Endodermal cell (in vitro differentiated cells): ENCODE results near the gene DSE. TPM values are rescaled to one million over a fixed set of nuclear protein-coding genes. Genes with fewer than 3 reads are reported as not detected.

Experiments used
- DNase-seq: peaks from one replicate; pipeline ENCODE4 v3.0.0-alpha.2; 2017
- H3K27ac ChIP-seq: 2 replicates; pipeline ENCODE4 v1.5.1; 2013; ENCODE audit warnings: mild to moderate bottlenecking, low read depth, low read length, moderate library complexity
- H3K27me3 ChIP-seq: 2 replicates; pipeline ENCODE4 v1.6.1; 2013; ENCODE audit warnings: mild to moderate bottlenecking, low read length, moderate library complexity; ENCODE audit not compliant: insufficient read depth, control insufficient read depth, poor library complexity, severe bottlenecking
- H3K36me3 ChIP-seq: 2 replicates; pipeline ENCODE4 v1.7.0; 2013; ENCODE audit warnings: mild to moderate bottlenecking, low read length, moderate library complexity; ENCODE audit not compliant: control insufficient read depth, insufficient read depth
- H3K4me1 ChIP-seq: one replicate; pipeline ENCODE4 v1.7.0; 2013; ENCODE audit warnings: low read length; ENCODE audit not compliant: control insufficient read depth, insufficient read depth
- H3K4me3 ChIP-seq: 2 replicates; pipeline ENCODE4 v1.5.1; 2013; ENCODE audit warnings: mild to moderate bottlenecking, low read length, moderate library complexity
- H3K9ac ChIP-seq: 2 replicates; pipeline ENCODE4 v1.6.1; 2013; ENCODE audit warnings: mild to moderate bottlenecking, low read length, moderate library complexity; ENCODE audit not compliant: poor library complexity, severe bottlenecking; ENCODE audit errors: extremely low read depth
- H3K9me3 ChIP-seq: 2 replicates; pipeline ENCODE4 v1.6.1; 2013; ENCODE audit warnings: mild to moderate bottlenecking, low read length, moderate library complexity; ENCODE audit not compliant: control insufficient read depth
- H3K27ac Mint-ChIP-seq: 2 replicates; pipeline ENCODE4 v1.8.0; 2020; ENCODE audit warnings: mixed read lengths
- H3K27me3 Mint-ChIP-seq: 2 replicates; pipeline ENCODE4 v1.8.0; 2021; ENCODE audit warnings: mild to moderate bottlenecking, mixed read lengths; ENCODE audit not compliant: insufficient read depth
- H3K36me3 Mint-ChIP-seq: 2 replicates; pipeline ENCODE4 v1.8.0; 2020; ENCODE audit warnings: low read depth, mixed read lengths
- H3K4me1 Mint-ChIP-seq: 2 replicates; pipeline ENCODE4 v1.8.0; 2020; ENCODE audit warnings: mixed read lengths
- H3K4me3 Mint-ChIP-seq: 2 replicates; pipeline ENCODE4 v1.8.0; 2020; ENCODE audit warnings: mild to moderate bottlenecking, moderate library complexity, mixed read lengths
- H3K9me3 Mint-ChIP-seq: 2 replicates; pipeline ENCODE4 v1.8.0; 2020; ENCODE audit warnings: mild to moderate bottlenecking, mixed read lengths
- CTCF ChIP-seq: fragments of 200-600 bp; sonication (generic); conservative IDR thresholded peaks from 2 replicates; pipeline ENCODE4 v1.5.0; 2021; ENCODE audit warnings: antibody characterized with exemption, mild to moderate bottlenecking
- WGBS, 2 experiments: methylation state at CpG; one replicate each; pipeline versions ENCODE4 v1.1.5 to v1.1.7; 2013; ENCODE audit warnings: missing lambda C conversion rate in 2 of 2, mixed read lengths in 1 of 2; ENCODE audit not compliant: insufficient coverage in 1 of 2, insufficient read length in 1 of 2; 5-methylcytosine and 5-hydroxymethylcytosine counted together
- total RNA-seq, 2 donors: library from RNA; stranded (reverse); fragmentation: NEBNext Ultra II Directional in 1 of 2; extraction: Animal tissue kit (Norgen Biotek cat#: 25700) in 1 of 2; gene quantifications; 2 replicates in 1 of 2; 3 replicates in 1 of 2; pipeline ENCODE4 v1.2.1, GENCODE V29; 2021

The DSE gene
- total RNA-seq, 2 donors from 2014 or later, result 42.3 to 44.3 TPM

GRCh38 chr6:116451916-116452315 is 81.2 kb downstream of the DSE start:
- H3K4me3 Mint-ChIP-seq, result no peak overlapping the region

GRCh38 chr6:116452531-116452930 is 81.8 kb downstream of the DSE start:
- no peak for DNase-seq
- TF ChIP-seq CTCF, result no peak
- H3K9me3 ChIP-seq, result no peaks in the 10 kb centered on the region
- Mint-ChIP-seq H3K4me1 (peaks cover 3% of the 10 kb centered on the region), H3K9me3 (no peaks in the 10 kb centered on the region), H3K4me3 (no peak overlapping the region), H3K36me3 (no peaks in the 10 kb centered on the region), H3K27ac (no peak overlapping the region), H3K27me3 (peaks cover 2% of the 10 kb centered on the region)
- H3K9ac ChIP-seq, result no peak overlapping the region
- no peaks in the 10 kb centered on the region for H3K27me3 ChIP-seq
- H3K27ac ChIP-seq, result no peak overlapping the region
- WGBS, 2 experiments, result 92 to 100% methylated on average over 1 to 2 of the region's 2 CpGs
- H3K36me3 ChIP-seq, result no peaks in the 10 kb centered on the region
- H3K4me3 ChIP-seq, result no peak overlapping the region
- H3K4me1 ChIP-seq, result no peaks in the 10 kb centered on the region

More at GRCh38 chr6:116451916-116452315, 81.2 kb downstream of the DSE start:
- no peak overlapping the region for H3K4me3 ChIP-seq
- H3K36me3 ChIP-seq, result no peaks in the 10 kb centered on the region
- Mint-ChIP-seq H3K27ac (no peak overlapping the region), H3K4me1 (peaks cover 3% of the 10 kb centered on the region), H3K36me3 (no peaks in the 10 kb centered on the region), H3K9me3 (no peaks in the 10 kb centered on the region), H3K27me3 (no peaks in the 10 kb centered on the region)
- H3K9ac ChIP-seq, result no peak overlapping the region
- TF ChIP-seq CTCF, result no peak
- H3K9me3 ChIP-seq, result no peaks in the 10 kb centered on the region
- no peak overlapping the region for H3K27ac ChIP-seq
- no peaks in the 10 kb centered on the region for H3K27me3 ChIP-seq
- no peak for DNase-seq
- no peaks in the 10 kb centered on the region for H3K4me1 ChIP-seq

GRCh38 chr6:116456106-116456505 is 85.4 kb downstream of the DSE start:
- DNase-seq, result no peak
- peaks cover 26% of the 10 kb centered on the region for H3K27me3 ChIP-seq
- no peaks in the 10 kb centered on the region for H3K9me3 Mint-ChIP-seq
- no peak overlapping the region for H3K4me3 Mint-ChIP-seq
- no peaks in the 10 kb centered on the region for H3K4me1 Mint-ChIP-seq
- no peak overlapping the region for H3K27ac Mint-ChIP-seq
- H3K4me1 ChIP-seq, result no peaks in the 10 kb centered on the region
- no peaks in the 10 kb centered on the region for H3K36me3 Mint-ChIP-seq
- no peak overlapping the region for H3K4me3 ChIP-seq
- H3K9ac ChIP-seq, result no peak overlapping the region
- no peak overlapping the region for H3K27ac ChIP-seq
- H3K9me3 ChIP-seq, result no peaks in the 10 kb centered on the region
- TF ChIP-seq CTCF, result no peak
- H3K27me3 Mint-ChIP-seq, result peaks cover 32% of the 10 kb centered on the region
- no peaks in the 10 kb centered on the region for H3K36me3 ChIP-seq
- WGBS, 2 experiments, result 95 to 100% methylated on average over 3 of the region's 3 CpGs
